ENCODE data around the gene COQ8B. TPM values are rescaled to one million over a fixed set of nuclear protein-coding genes. Genes with fewer than 3 reads are reported as not detected.
"Not testable (repeated sequence)": the region's sequence is repeated elsewhere in the genome, so short reads cannot be mapped to it uniquely, and the experiment has no call there.

Gene COQ8B
- total RNA-seq, 1 donor from 2014 or later, result 76.4 TPM

GRCh38 chr19:40668991-40669614 is 47.6 kb downstream of the COQ8B start:
- no peak for DNase-seq (ENCODE audit: low spot score)

GRCh38 chr19:40667602-40668001 is 49.1 kb downstream of the COQ8B start:
- no peak for DNase-seq (ENCODE audit: low spot score)

DNA sequence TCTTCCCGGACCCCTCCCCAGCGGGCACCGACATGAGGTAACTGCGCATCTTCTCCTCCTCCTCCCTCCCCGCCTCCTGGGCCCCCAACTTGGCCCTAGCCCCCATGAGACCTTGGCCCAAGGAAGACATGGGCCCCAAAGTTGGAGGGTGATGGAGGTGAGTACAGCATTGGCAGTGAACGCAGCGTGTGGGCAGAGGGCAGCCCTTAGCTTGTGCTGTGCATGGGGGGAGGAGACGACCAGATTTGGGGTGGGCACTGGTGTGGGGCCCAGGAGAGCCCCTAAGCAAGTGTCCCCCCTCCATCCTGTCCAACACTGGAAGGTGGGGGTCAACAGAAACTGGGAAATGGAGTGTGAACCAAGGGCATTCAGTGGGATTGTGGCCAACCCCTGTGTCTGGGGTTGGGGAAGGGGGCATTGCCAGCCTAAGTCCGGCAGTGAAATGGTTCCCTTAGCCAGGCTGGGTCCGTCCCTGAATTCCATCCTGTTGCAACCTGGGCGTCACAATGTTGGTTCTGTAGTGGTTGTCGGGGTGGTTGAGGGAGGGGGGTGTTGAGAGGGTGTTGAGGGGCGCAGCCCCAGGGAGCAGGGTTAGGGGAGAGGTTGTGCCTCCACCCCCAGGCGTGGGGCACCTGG is 49.8 kb downstream of the COQ8B start:
- no peak for DNase-seq (ENCODE audit: low spot score)

- no peak for DNase-seq (ENCODE audit: low spot score)
Measured at GRCh38 chr19:40663695-40664692, 52.7 kb downstream of the COQ8B start.

GRCh38 chr19:40662925-40663694 is 53.6 kb downstream of the COQ8B start:
- DNase-seq (ENCODE audit: low spot score), result peak; percentile 91

GRCh38 chr19:40661616-40662015 is 55.1 kb downstream of the COQ8B start:
- DNase-seq (ENCODE audit: low spot score), result no peak

GRCh38 chr19:40659566-40659965 is 57.1 kb downstream of the COQ8B start:
- DNase-seq (ENCODE audit: low spot score), result no peak

DNA sequence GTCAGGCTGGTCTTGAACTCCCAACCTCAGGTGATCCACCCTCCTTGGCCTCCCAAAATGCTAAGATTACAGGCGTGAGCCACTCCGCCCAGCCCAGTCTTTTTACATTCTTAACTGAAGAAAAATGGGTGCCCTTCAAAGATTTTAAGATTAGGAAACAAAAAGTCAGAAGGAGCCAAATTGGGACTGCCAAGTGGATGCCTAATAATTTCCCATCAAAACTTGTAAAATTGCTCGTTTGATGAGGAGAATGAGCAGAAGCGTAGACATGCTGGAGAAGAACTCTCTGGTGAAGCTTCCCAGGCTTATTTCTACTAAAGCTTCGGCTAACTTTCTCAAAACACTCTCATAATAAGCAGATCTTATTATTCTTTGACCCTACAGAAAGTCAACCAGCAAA is 57.6 kb downstream of the COQ8B start:
- DNase-seq (ENCODE audit: low spot score), result no peak

- DNase-seq (ENCODE audit: low spot score), result no peak
Measured at GRCh38 chr19:40658031-40658430, 58.7 kb downstream of the COQ8B start.

DNA sequence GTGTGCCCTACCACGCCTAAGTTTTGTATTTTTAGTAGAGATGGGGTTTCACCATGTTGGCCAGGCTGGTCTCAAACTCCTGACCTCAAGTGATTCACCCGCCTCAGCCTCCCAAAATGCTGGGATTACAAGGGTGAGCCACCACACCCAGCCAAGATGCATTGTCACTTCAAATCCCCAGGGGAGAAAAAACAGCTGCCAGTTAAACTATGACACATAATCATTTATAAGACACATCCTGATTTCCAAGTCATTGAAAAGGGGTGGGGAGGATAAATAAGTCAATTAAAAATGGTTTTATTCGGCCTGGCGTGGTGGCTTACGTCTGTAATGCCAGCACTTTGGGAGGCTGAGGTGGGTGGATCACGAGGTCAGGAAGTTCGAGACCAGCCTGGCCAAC is 61.0 kb downstream of the COQ8B start:
- not testable (repeated sequence) for DNase-seq (ENCODE audit: low spot score)

DNA sequence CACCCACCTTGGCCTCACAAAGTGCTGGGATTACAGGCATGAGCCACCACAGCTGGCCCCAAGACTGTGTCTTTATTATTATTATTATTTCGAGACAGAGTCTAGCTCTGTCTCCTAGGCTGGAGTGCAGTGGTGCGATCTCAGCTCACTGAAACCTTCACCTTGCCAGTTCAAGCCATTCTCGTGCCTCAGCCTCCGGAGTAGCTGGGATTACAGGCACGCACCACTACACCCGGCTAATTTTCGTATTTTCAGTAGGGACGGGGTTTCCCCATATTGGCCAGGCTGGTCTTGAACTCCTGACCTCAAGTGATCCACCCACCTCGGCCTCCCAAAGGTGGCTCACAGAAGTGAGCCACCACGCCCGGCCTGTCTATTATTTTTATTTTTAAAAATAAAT is 64.4 kb downstream of the COQ8B start:
- not testable (repeated sequence) for DNase-seq (ENCODE audit: low spot score)

- peak; percentile 41 for DNase-seq (ENCODE audit: low spot score)
Measured at GRCh38 chr19:40650749-40651305, 65.9 kb downstream of the COQ8B start.

DNA sequence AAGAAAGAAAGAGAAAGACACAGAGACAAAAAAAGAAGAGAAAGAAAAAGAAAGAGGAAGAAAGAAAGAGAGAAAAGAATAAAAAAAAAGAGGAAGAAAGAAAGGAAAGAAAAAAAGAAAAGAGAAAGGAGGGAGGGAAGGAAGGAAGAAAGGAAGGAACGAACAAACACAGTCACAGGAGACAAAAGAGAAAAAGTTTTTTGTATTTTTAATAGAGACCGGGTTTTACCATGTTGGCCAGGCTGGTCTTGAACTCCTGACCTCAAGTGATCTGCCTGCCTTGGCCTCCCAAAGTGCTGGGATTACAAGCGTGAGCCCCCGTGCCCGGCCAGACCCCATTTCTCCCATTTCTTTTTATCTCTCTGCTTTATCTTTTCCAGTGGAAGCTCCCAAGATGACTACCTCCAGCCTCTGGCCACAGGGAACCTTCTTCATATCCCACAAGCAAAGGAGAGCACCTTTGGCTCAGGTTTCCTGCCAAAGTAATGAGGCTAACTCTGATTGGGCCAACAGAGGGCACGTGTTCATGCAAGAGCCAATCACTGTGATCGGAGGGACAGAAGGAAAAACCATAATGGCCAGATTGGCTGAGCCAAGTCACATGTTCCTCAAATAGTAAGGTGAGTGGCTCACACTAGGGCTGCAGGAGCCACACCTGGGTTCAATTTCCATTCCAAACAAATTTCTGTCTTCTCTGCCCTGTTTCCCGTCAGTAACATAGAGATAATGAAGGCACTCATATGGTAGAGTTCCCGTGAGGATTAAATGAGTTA is 66.6 kb downstream of the COQ8B start:
- not testable (repeated sequence) for DNase-seq (ENCODE audit: low spot score)

DNA sequence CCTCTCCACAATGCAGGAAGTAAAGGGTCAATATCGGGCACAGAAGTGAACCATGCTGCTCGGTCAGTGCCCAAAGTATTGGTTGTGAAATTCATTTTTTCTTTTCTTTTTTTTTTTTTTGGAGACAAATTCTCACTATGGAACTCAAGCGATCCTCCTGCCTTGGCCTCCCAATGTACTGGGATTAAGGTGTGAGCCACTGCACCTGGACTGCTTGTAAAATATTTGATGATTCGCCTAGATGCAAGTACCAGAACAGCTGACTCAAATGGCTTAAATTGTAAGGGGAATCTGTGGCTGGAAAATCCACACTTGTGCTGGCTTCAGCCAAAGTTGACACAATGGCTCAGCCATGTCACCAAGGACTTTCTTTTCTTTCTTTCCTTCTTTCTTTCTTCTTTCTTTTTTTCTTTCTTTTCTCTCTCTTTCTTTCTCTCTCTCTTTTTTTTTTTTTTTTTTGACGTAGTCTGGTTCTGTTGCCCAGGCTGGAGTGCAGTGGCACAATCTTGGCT is 69.9 kb downstream of the COQ8B start:
- DNase-seq (ENCODE audit: low spot score), result no peak

DNA sequence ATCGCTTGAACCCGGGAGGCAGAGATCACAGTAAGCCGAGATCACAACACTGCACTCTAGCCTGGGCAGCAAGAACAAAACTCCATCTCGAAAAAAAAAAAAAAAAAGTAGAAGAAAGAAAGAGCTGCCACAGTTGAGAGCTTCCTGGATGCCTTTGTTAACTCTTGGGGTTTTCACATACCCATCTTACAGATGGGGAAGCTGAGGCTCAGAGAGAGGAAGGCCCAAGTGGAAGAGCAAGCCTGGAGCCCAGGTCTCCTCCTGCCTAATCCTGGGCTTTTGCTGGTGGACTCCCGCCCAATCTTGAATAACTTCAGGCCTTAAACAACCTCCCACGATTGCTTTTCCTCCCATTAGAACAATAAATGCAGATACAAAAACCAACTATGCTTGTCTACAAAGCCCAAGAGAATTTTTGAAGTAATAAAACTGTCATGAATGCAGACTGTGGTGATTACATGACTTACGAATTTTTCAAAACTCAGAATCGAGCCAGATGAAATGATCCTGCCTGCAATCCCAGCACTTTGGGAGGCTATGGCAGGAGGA is 73.9 kb downstream of the COQ8B start:
- DNase-seq (ENCODE audit: low spot score), result no peak

- DNase-seq (ENCODE audit: low spot score), result no peak
Measured at GRCh38 chr19:40642051-40642706, 74.5 kb downstream of the COQ8B start.

Data from mucosa of gallbladder (tissue), 1 donor.